Measurements from ENCODE around the gene SPPL2A. TPM values are rescaled to one million over a fixed set of nuclear protein-coding genes. Genes with fewer than 3 reads are reported as not detected.
A peak's percentile ranks its signal among the peaks of the same experiment; 100 is the strongest.
"Not testable (repeated sequence)": the region's sequence is repeated elsewhere in the genome, so short reads cannot be mapped to it uniquely, and the experiment has no call there.

The SPPL2A gene
- total and polyA plus RNA-seq, 9 of the 15 experiments (the other 6 are each of a cell fraction or from before 2014, with no cell fraction given), result 9.8 to 66.1 (median 38.0) TPM

DNA sequence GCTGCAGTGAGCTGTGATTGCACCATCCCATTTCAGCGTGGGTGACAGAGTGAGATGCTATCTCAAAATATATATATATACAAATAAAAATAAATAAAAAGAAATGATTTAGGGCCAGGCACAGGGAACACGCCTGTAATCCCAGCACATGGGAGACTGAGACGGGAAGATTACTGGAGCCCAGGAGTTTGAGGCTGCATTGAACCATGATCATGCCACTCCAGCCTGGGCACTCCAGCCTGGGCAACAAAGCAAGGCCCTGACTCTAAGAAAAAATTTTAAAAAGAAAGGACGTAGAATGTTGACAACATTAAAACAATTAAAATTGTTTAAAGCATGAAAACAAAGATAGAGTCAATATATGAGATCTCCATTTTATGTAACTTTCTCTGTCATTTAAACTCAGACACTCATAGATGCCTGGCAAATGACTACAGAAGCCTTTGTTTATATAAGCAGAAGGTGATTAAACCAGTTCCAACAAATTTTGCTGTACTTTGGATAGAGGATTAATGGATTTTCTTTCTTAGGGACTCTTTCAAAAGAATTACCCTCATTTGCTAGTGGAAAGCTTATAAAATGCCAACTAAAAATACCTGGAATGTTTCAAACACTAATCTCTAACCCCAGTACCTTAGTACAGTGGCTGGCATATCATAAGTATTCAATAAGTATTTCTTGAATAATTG lies 68.3 kb downstream of the SPPL2A start (continued):
- TF ChIP-seq, protein P1, sequence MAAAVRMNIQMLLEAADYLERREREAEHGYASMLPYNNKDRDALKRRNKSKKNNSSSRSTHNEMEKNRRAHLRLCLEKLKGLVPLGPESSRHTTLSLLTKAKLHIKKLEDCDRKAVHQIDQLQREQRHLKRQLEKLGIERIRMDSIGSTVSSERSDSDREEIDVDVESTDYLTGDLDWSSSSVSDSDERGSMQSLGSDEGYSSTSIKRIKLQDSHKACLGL (CRISPR knock-in tag; IDR thresholded peaks at IDR 0.05; ENCODE audit: borderline replicate concordance, poor library complexity, severe bottlenecking), result no peak
- TF ChIP-seq SETDB1 (IDR thresholded peaks at IDR 0.05; ENCODE audit: low read length) (no peak), KAT8 (IDR thresholded peaks at IDR 0.05; ENCODE audit: low read depth) (no peak), PHB (CRISPR knock-in tag; IDR thresholded peaks at IDR 0.05) (no peak)

DNA sequence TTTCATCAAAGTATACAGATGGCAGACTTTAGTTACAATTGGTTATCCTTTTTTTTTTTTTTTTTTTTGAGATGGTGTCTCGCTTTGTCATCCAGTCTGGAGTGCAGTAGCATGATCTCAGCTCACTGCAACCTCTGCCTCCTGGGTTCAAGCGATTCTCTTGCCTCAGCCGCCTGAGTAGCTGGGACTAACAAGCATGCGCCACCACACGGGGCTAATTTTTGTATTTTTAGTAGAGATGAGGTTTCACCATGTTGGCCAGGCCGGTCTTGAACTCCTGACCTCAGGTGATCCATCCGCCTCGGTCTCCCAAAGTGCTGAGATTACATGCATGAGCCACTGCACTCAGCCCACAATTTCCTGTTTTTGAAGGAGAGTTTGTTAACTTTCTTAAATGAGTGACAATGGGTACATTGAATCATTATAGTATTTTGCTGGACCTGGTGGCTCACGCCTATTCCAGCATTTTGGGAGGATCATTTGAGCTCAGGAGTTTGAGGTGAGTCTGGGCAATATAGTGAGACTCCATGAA lies 70.8 kb downstream of the SPPL2A start:
- intact Hi-C loops (cut with micrococcal nuclease); ATAC-seq: not testable (repeated sequence)
- whole genome bisulfite sequencing (ENCODE audit: insufficient coverage, low coverage, missing lambda C conversion rate), result 70% methylated on average over 7 of the region's 9 CpGs

More for the DNA sequence above, 70.8 kb downstream of the SPPL2A start:
- H2AFZ ChIP-seq (ENCODE audit: low read depth, low read length); H3K36me3 ChIP-seq (ENCODE audit: control insufficient read depth, insufficient read depth, low read length); in situ Hi-C loops (cut with MboI); H3K4me3 ChIP-seq; H3K27ac ChIP-seq (ENCODE audit: extremely low read depth, low read depth, low read length); H3K4me2 ChIP-seq (ENCODE audit: insufficient read depth, low read length); H3K79me2 ChIP-seq (ENCODE audit: control insufficient read depth, insufficient read depth, low read length); FAIRE-seq; H3K9ac ChIP-seq (ENCODE audit: insufficient read depth in 1 of 2, low read depth in 2 of 2, low read length in 2 of 2); H3K27me3 ChIP-seq (ENCODE audit: control insufficient read depth in 2 of 2, insufficient read depth in 2 of 2, low read length in 2 of 2); H3K4me1 ChIP-seq (replicated peaks in 1 of 2; ENCODE audit: control insufficient read depth in 2 of 2, insufficient read depth in 2 of 2, low read length in 2 of 2); H3K9me1 ChIP-seq (ENCODE audit: control insufficient read depth, insufficient read depth, low read length); BruUV-seq (replicated peaks); H4K20me1 ChIP-seq (replicated peaks; ENCODE audit: control insufficient read depth, insufficient read depth, low read length); H3K9me3 ChIP-seq (replicated peaks; ENCODE audit: control insufficient read depth, insufficient read depth, low read depth, low read length); DNase-seq (ENCODE audit: extremely low read depth in 1 of 4, low spot score in 3 of 4): not testable (repeated sequence)
- ChIA-PET CTCF (ENCODE audit: low intra/inter-chr PET ratio) (interaction anchor here (0.6 kb wide), 1 partner anchor 485 kb away, joined by 4 read pairs; no protein-coding TSS in a partner anchor), POLR2A (interaction anchor here (1.6 kb wide), 1 partner anchor 9 kb away, joined by 7 read pairs; a partner anchor contains a TSS)
- TF ChIP-seq, protein P2, sequence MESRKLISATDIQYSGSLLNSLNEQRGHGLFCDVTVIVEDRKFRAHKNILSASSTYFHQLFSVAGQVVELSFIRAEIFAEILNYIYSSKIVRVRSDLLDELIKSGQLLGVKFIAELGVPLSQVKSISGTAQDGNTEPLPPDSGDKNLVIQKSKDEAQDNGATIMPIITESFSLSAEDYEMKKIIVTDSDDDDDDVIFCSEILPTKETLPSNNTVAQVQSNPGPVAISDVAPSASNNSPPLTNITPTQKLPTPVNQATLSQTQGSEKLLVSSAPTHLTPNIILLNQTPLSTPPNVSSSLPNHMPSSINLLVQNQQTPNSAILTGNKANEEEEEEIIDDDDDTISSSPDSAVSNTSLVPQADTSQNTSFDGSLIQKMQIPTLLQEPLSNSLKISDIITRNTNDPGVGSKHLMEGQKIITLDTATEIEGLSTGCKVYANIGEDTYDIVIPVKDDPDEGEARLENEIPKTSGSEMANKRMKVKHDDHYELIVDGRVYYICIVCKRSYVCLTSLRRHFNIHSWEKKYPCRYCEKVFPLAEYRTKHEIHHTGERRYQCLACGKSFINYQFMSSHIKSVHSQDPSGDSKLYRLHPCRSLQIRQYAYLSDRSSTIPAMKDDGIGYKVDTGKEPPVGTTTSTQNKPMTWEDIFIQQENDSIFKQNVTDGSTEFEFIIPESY (CRISPR knock-in tag; IDR thresholded peaks at IDR 0.05), result peak; percentile 97
